T-helper 9 cell (primary cell): ENCODE data around the gene FAR2.

Source experiments
- DNase-seq: peaks from one replicate; pipeline ENCODE4 v3.0.0-alpha.2; 2020

Gene FAR2

DNA sequence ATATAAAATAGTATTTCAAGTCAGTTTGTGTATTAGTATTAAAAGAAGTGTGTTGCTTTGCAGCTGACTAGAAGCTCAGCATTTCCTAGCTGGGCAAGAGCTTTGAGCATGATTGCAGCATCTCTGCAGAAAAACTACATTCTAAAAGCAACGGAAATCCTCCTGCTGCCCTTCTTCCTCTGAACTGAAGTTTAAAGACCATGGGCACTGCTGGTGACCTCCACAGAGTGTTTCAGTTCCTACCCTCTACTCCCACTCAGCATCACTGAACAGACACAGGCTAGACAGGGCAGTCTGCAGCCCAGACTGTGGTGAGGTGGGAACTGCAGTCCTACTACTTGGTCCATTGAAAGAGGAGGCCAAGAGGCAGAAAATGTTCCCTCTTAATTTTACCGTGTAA, 59.0 kb downstream of the FAR2 start:
- no peak for DNase-seq

DNA sequence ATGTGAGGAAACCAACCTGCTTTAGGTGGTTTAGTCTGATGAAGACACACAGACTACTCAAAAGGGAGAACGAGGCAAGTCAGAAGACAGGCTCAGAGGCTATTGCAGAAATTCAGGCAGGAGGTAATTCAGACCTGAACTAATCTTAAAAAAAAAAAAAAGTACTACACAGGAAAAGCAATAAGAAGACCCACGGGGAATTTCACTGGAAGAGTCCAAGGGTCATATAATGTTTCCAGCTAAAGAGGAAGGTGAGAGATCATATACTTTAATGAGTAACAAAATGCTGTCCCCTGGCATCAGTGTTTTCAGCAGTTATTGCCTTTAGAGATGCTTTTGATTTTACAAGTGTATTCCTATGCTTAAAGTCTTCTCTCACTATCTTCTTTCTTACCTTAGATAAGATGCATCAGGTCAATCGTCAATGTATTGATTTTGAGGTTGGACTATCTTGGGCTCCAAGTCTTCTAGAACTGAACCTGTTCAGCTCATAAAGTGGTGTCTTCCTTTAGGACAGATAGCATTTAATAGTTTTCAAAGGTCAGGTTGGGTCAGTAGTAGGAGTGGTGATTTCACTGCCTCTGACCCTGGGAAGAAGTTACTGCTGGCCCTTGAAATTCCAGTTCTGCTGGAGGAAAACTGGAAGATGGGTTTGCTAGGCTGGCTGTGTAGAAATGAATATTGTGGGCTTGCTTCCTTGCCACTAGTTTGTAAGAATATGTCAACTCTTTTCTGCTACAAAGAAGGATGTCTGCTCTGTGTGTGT, 60.0 kb downstream of the FAR2 start:
- DNase-seq: no peak

DNA sequence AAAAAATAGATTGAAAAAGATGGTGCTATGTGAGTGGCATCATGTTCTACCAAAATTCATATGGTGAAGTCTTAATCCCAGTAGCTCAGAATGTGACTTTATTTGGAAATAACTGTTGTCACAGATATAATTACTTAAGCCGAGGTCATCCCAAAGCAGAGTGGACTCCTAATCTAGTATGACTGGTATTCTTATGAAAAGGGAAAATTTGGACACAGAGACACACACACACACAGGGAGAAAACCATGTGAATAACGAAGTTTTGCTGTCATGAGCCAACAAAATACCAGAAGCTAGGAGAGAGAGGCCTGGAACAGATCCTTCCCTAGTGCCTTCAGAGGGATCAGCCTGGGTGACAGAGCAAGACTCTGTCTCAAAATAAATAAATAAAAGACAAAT, 62.6 kb downstream of the FAR2 start:
- no peak for DNase-seq

DNA sequence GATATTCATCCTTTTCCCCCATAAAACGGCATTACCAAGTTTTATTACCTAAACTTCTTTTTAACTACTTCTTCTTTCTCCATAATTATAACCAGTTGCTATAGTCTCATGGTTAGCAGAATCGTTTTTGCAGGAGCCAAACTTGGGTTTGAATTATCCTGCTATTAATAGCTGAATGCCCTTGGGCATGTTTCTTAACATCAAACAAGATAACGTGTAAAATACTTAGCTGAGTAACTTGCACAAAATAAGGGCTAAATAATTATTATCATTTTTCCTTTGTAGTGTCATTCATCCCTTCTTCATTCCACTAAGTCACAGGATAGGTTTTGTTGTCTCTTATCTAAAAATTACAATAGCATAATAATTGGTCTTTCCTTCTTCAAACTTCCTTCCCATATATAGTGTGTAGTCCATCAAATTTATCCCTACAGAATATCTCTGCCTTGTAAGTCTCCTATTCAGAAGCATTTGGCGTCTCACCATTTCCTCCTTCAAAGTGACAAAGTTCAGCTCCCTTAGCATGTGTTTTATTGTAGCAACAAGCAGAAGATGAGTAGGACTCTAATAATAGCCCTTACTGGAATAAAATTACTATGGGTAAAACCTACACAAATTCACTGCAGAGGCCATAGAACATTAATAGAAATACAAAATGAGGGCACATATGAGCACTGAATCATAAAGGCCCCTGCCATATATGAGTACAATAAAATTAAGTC, 63.8 kb downstream of the FAR2 start:
- no peak for DNase-seq

DNA sequence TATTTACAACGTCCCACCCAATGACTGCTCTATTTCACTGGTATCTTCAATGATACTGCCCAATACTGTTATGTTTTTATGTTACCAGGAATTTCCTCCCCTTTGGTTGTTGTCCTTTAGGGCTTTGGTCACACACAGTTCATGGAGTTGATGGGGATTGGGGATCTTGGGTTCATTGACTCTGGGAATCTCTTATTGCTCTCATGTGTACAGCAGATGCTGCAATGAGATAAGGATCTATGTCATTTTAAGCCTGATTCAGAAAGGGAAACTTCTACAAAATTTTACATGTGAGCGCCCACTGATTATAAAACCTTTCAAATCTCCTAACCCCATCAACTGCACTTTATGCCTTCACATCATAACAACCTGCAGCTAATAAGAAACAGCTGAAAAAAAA, 67.2 kb downstream of the FAR2 start:
- DNase-seq: no peak

DNA sequence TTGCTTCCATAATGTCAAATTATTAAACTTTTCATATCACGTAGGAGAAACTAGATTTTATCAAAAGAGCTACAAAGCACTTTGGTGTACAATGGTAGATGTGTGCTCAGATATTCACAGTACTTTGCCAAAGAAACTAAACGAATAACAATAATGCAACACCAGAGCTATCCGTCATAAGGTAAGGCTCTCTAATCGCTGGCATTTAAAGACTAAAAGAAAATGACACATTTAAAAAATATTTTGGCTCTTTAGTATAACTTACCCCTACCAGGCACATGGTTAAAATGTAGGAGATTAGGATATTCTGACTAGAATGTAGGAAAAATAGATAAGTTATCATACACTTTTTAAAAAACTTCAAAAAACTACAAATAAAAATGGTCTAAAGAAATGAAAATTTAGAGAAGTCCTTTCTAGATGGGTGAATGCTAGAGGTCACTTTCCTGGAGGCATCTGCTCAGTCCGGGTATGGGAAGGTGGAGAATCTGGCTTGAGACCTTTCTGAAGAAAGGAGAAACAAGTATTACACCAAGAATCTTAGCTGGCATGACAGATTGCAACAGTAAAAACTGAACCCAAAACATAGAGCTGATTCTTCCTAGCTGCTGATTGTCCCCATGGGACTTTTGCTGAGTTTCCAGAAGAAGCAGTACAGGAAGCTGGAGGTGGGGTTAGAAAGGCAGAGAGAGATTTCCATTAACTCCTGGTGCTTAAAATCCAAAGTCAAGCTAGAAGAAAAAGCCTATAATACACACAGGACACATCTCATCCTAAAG, 67.9 kb downstream of the FAR2 start:
- no peak for DNase-seq

DNA sequence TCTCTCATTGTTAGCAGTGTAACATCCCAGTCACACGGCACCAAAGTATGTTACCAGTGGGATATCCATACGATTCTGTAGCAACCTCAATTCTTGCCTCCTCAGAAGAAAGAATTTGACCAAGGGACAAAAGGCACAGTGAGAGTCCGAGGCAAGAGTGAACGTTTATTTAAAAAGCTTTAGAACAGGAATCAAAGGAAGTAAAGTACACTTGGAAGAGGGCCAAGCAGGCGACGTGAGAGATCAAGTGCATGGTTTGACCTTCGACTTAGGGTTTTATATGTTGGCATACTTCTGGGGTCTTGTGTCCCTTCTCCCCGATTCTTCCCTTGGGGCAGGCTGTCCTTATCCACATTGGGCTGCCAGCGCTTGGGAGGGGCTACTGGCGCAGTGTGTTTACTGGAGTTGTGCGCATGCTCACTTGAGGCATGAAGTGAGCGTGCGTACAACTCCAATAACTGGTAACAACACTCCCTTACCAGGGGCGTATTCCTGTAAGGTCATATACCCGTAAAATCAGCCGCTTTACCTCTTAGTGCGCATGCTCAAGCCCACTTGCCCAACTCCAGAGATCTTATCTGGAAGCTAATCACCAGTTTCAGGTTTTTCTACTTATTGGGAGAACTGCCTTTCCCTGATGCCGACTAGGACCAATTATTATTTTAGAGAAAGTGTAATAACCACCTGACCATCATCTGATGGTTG, 71.7 kb downstream of the FAR2 start:
- DNase-seq: no peak

DNA sequence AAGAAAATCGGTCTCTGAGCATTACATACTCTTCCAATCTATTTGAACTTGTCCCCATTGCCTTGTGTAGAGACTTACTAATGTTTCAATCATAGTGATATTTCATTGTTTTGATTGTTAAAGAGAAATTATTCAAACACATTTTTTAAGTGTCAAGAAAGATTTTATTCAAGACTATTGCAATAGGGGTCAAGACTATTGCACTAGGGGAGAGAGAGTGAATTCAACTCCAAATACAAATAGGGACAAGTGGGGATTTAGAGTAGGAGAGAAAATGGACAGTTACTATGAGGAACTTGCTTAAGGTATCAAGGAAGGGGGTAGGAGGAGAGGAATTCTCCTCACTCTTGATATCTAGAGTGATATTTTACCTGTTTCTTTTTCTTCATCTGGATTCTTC, 73.1 kb downstream of the FAR2 start:
- no peak for DNase-seq

DNA sequence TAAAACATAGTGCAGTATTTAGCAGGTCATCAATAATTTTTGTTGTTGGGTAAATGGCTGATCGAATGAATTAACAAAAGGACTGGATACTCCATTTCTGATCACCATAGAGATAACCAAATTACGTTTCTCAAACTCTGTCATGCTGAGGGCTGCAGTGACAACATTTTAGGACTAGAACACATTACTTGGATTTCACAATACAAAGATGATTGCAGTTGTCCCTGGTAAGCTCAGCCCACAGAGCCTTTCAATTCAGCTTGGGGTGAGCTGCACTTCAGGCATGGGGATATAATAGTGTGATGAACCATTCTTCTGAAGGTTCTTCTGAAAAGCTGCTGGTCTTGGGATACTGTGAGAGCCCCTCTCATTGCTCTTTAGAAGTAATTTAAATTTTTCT, 74.3 kb downstream of the FAR2 start:
- no peak for DNase-seq

DNA sequence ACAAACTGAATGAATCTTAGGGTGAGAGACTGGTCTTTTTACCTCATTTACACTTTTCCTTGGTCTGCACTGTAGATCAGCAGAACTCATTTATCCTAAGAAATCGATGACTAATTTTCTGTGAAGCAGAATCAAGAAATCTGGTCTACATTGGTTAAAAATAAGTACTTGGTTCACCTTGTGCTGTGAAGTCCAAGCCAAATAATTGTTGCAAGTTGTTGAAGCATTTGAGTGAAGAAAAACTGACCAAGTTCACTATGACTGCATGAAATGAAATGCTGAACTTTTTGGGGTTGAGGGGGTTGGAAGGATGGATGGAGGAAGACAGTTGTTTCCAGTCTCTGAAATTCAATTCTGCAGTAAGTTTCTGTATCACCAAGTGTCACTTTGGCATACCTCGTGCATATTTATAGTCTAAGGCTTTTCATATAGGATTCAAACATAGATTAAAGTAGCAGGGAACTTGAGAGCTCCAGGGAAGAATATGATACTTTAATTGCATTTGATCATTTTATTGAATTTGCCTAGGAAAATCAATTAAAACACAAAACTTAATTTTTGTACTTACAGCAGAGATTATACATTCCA, 75.0 kb downstream of the FAR2 start:
- DNase-seq: no peak

DNA sequence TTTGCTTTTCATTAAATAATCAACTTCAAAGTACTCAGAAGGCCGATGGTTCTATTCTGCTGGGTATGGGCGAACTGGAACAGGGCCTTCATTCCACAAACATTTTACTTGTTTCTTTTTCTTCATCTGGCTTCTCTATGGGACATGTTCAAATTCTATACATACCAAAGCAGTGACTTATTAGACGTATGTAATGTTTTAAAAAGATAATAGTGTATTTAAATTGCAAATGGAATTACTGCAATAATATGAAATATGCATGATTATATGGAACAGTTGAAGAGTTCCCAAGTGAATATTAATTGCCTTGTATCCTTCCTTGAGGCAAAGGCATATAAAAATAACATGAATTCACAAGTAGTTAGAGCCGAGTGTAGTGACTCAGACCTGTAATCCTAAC, 75.5 kb downstream of the FAR2 start:
- no peak for DNase-seq

DNA sequence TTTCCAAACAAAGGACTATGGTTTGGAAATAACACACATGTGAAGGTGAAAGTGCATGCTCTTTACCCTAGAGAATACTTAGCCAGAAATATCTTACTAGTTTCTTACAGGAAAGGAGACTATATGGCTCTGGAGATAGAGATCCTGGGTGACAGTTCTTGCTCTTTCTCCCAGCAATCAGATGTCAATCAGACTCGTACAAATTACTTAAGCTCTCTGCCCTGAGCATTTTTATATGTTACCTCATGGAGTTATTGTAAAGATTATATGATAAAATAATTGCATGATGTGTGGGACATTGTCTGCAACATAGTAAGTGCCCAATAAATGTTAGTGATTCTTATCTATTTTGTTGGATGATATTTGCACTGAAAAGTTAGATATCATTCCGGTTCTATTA, 76.8 kb downstream of the FAR2 start:
- no peak for DNase-seq

DNA sequence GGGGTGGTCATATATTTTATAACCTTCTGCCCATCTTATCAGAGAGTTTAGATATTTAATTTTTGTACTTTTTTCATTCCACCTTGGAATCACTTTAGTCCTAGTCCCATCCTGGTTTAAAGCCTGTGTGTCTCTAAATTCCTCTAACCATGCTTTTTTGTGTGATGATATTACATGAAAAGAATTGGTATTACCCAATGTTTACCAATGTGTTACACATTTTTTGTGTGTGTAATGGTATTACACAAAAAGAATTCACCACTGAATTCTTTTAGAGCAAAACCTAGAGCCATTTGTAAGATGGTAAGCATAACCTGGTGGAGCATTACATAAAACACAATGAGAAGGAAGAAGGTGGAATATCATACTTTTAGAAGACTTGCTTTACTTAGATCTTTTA, 77.5 kb downstream of the FAR2 start:
- no peak for DNase-seq

DNA sequence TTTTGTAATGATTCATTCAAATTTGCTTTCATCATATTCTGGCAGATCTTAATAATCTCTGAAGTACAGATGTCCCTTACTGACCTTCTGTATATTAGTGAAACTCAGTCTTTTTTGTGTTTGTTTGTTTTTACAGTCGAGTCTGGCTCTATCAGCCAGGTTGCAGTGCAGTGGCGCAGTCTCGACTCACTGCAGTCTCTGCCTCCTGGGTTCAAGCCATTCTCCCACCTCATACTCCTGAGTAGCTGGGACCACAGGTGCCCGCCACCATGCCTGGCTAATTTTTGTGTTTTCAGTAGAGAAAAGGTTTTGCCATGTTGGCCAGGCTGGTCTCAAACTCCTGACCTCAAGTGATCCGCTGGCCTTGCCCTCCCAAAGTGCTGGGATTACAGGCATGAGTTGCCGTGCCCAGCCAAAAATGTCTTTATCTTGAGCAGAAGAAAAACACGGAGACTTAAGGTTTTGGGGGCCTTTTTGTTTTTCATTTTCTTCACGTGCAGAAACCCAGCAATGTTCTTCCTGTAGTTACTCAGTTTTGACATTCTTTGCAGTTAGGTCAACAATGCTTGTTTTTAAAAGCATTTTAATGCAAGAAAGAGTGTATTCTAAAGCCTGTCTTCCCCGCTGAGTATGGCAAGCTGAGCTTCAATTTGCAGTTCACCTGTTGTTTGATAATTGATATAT, 79.5 kb downstream of the FAR2 start:
- DNase-seq: no peak

DNA sequence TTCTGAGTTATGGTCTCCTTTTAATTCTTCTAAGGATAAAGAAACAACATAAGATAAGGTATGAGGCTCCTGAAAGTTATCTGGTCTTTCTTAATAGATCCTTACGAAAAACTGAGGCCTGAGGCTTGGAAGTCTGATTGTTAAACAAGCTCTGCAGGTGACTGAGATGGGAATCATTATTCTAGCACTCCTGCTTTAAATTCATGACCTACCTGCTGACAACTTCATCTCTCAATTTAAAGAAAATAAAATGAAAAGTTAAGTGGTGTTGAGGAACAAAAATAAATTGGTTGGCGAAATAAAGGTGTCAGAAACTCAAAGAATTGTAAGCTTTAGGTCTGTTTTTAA, 80.1 kb downstream of the FAR2 start:
- no peak for DNase-seq

DNA sequence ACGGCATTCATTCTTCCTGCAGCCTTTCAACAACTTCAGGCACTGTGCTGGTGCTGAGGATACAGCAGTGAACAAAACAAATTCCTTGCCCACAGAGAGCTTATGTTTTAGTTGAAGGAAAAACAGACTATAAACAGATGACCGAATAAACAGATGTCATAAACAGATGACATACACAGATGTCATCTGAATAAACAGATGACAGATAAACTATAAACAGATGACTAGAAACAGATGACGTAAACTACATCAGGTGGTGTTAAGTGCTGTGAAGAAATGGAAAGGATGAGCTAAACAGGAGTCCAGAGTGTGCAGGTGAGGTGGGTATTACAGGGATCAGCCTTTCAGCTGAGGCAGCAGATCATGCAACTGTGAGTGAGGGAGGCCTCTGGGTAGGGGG, 80.9 kb downstream of the FAR2 start:
- DNase-seq: no peak

DNA sequence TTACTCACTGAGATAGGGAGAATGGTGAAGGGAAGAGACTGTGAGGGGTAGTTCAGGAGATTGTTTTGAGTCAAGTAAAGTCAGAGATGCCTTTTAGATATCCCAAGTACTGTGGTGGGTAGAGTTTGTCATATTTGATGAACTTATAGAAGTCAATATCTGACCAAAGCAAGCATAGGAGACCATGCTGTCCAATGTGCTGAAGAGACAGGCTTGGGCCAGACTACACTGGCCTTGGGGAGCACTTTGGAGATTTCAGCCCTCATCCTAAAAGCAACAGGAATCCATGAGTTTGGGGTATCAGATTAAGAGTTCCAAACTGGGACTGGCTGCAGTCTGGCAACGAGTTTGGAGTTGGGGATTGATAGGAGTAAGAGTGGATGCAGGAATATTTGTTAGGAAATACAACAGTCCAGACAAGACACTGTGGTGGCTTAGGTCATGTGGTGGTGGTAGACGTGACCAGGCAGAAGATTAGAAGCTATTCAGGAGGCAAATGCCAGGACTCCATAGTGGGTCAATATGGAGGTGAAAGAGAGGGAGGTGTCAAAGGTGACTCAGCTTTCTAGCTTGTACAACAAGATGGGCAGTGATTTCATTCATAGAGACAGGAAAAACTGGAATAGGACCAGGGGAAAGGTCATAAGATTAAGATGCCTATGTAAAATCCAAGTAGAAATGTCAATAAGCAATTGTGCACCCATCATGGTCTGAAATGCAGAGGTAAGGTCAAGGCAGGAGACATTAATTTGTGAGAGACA, 81.9 kb downstream of the FAR2 start:
- DNase-seq: no peak

DNA sequence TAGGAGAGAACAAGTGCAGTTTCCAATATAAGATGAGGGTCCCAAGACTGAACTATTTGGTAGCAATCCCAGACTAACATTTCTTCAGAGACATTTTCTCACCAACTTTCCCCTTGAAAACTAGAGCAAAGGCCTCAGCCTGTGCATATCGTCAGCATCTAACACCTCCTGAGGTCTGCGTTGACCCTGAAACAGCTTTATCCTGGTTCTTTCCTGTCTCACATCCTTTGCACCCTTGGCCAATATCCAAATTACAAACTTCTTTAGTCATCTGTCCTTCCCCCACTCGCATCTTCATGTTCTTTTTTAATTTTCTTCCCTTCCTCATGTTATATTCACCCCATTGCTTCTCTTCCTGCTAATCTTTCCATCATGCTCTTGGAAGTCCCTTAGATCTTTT, 83.0 kb downstream of the FAR2 start:
- no peak for DNase-seq

DNA sequence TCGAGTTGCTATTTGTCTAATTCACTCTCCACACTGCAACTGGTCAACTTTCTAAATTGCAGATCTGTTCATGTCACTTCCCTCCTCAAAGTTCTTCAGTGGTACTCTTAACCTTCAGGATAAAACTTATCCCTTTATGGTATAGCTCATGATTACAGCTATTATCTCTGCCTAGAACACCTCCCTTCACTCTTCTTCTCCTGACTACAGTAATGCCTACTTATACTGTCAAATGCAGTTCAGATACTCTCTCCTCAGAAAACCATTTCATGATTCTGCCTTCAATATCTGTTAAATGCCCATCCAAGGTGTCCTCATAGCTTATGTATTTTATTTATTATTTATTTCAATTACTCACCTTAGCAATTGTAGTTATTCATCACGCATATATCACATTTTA, 85.5 kb downstream of the FAR2 start:
- DNase-seq: no peak

DNA sequence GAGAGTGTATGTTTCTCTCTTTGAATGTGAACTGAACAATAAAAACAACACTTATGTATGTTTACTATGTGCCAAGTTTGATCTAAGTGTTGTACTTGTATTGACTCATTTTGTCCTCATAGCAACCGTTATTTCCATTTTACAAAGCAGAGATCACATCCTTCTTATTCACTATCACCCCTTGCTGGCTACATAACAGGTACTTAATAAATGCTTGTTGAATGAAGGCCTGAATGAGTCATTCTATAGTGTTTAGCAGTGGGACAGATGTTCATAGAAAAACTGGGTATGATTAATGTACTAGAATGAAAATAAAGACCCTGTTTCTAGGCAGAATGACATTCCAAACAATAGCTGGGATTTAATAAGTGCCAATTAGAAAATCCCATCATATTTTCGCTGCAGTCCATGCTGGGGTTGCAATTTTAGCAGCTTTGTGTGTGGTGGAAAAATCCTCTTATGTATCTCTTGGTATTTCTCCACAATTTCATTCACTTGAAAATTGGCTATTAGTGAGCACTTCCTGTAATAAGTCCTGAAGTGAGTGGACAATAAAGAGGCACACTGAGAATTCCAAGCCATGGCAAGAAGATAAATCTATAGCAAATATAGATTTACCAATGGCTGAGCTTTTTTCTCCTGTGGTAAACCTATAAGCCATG, 86.0 kb downstream of the FAR2 start:
- DNase-seq: no peak

DNA sequence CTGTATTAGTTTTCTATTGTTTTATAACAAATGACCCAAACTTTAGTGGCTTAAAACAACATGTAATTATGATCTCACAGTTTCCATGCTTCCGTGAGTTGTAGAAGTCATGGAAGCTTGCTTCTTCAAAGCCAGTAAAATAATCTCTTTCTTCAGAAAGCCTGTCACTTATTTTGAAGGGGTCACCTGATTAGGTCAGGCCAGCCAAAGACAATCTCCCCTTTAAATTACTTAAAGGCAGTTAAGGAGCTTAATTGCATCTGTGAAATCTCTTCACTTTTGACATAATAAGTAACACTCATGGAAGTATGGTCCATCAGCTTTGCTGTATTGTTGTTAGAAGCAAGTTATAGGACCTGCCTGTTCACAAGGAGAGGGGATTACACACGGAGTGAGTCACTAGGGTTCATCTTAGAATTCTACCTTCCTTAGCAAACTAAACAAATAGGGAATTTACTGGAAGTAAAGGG, 89.8 kb downstream of the FAR2 start:
- no peak for DNase-seq
